Measurements from ENCODE around the gene PRSS23.

Gene PRSS23

DNA sequence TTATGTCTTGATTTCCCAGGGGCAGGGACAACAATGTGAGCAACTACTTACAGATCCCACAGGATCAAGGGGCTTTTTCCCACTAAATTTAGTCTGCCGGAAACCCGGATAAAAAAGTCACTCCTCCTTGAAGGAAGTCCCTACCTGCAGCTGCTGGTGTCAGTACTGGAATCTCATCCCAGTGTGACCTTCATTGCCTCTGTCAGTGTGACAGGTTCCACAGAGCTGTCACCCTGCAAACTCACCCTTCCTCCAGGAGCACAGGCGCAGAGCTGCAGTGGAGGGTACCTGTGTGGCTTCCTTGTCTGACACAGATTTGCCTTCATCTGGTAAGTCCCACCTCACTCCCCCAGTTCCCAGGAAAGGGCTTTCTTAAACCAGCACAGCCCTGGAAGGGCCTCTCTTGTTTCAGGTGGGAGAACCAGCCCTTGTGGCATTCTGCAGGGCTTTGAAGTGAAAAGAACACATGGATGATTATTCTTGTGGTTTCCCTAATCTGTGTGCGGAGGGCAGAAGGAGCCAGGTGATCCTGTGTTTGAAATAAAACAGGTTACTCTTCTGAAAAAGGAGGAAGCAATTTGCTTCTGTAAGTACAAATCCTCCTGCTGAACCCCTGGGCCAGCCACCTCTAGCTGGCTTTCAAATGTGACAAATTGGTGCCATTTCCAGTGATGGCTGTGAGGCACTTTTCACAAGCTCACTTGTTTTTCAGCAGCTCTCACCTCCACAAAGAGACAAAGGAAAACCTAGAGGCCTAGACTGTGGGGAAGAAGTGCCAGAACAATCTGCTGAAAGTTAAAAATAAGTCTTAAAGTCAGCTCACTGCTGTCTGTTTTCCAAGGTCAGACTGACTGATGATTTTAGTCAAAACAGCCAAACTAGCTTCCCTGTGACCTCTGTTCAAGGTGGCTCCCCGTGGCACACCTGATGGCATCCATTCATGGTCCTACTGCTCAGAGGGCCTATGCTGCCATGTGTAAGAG, 9.2 kb upstream of the PRSS23 start:
- no peak for DNase-seq

DNA sequence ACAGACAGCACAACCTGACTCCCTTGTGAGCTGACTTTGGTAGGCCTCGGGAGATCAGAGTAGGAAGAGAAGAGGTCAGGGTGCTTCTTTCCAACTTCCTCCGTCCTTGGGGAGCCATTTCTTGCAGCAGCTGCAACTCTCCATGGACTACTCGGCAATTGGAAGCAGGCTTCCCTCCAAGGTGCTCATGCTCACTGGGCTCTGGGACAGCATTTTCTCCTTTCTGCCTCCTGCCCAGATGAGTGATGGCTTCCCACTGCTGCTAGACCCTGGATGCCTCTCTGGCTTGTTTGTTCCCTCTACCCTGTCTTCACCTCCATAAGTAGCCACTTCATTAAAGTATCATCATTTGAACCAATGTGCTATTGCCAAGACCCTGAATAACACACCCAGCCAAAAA, 8.2 kb upstream of the PRSS23 start:
- no peak for DNase-seq

DNA sequence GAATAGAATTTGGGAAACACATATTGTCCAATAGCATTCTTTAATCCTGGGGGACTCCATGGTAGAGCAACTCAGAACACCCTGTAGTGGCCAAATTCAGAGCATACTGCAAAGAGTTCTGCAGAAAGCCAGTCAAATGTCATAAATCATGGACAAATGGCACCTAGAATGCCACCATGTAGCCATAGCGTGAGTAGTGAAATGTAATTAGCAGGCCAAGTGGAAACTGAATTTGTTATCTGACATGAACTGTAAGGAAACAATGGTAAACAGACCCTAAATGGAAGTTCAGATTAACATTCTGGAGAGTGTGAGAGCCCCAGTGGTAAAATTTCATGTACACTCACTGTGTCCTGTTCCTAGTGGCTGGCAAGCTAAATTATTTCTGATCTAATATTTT, 7.0 kb upstream of the PRSS23 start:
- no peak for DNase-seq

DNA sequence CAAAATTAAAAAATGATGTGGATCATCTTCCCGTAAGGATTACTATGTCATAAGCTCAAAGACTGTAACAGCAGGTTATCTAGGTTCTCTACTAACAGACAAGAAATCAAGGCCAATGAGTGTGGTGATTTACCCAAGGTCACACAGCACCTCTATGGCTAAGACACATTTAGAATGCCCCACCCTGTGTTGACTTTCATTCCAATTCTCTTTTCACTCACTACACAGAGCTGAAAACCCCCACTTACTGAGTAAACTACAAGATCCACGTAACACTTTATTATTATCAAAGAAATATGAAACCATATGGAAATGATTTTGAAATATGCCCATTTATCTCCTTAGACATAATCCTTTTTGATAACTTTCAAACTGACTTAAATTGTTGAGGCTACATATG, 4.8 kb upstream of the PRSS23 start:
- DNase-seq = no peak

DNA sequence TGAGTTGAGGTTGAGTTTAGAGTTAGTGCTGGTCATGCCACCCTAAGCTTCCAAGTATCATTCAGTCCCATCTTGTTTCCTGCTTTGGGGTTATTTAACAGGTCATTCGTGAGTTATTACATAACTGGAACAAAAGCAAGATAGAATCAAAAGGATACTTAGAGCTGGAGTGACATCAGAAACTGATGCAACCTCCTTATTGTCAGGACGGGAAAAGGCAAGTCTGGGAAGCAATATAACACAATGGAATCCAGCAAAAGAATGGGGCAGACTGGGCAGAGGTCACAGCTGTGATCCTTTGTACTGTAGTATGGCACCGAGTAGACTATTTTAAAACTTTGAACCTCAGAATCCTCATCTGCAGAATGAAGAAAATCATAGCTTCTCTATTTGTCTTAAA, 4.4 kb upstream of the PRSS23 start:
- no peak for DNase-seq

DNA sequence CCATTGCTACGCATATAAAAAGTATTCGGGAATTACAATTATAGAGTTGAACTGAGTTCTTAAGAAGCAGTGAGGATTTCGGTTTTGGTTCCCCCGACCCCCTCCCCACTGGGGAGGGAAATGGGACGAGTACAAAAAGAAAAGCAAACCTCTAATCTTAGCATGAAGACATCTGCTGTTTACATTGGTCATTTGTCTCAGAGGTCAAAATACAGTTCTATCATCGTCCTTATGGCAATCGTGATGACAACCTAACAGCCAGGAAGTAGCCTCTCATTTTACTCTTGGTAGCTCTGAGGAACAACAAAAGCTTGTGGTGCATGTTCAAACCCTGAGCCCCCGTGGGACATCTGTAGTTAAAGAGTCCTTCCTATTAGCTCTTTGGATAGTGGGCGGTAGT, 3.2 kb upstream of the PRSS23 start:
- DNase-seq = no peak

DNA sequence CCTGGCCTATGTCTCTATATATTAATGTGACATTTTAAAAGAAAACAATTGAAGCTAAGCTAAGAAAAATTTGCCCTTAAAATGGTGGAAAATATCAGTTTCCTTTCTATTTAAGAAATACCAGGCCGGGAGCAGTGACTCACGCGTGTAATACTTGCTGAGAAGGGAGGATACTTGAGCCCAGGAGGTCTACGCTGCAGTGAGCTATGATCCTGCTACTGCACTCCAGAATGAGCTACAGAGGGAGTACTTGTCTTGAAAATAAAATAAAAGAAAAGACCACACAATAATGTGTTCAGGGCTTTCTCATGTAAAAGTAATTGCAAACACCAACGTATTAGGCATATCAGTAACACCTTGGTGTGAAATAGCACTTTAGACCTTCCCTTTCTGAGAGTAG, 1.4 kb upstream of the PRSS23 start:
- peak; percentile 46 to 57 (median 56) for DNase-seq

DNA sequence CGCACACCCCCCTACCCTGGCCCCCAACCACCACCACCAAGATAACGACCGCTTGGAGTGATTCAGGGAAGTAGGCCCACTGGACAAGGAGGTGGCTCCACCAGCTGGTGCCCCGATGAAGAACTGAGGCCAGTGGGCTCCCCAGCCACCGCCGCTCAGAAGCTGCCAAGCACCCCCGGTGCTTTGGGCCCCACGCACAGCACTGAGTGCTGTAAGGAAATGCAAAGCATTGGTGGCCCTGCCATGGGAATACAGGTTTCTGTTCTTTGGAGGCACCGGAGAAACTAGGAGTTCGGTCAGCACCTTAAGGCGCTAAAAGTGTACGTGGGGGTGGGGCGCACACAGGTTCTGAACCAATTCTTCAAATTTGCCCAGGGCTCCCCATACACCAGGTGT, 664 bp upstream of the PRSS23 start:
- DNase-seq = peak in 1 of 3 donors; percentile 20

DNA sequence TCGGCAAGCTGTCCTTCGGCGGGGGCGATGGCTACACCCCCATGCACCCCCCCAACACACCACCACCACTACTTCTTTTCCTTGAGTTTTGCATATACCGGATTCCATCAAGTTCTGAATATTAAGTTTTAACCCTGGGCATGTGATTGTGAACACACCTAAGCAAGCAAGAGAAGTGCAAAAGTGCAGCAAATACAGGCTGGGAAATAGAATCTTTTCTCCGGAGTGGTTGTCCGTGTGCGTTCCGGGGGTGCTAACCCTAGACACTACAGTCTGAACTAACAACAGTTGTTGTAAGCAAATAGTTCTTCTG, 574 bp downstream of the PRSS23 start:
- DNase-seq = no peak

DNA sequence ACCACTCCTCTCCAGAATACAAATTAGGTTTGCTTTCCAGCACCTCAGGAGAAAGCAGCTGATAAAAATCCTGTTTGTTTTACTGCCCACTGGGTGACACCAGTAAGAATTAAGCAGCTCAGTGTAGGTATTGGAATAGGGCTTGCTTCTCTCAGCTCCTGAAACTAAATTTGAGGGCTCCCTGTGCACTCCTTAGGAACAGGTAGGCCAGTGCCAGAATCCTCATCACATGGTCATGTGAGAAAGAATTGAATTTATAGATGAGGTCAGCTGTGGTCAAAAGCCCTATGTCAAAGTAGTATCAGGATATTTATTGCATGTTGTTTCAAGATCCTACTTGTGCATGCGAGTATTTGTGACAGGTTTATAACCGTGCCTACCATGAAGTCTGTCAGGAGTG, 1.0 kb downstream of the PRSS23 start:
- no peak for DNase-seq

DNA sequence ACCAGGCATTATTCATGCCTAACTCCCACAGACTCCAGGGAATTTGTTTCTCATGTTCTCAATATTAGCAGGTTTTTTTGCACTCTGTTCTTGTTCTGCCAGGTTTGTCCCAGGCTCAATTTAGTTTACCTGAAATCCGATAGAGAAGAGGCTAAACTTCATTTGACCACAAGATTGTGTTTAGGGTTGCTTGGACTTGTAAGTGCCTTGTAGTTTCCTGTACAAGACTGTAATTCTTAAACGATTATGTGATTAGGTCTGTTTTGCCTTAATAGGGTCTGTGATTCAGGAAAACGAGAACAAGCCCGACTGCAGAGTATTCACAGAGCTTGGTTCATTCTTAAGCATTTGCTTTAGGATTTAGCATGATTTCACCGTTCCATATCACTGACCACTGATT, 1.8 kb downstream of the PRSS23 start:
- DNase-seq = no peak

DNA sequence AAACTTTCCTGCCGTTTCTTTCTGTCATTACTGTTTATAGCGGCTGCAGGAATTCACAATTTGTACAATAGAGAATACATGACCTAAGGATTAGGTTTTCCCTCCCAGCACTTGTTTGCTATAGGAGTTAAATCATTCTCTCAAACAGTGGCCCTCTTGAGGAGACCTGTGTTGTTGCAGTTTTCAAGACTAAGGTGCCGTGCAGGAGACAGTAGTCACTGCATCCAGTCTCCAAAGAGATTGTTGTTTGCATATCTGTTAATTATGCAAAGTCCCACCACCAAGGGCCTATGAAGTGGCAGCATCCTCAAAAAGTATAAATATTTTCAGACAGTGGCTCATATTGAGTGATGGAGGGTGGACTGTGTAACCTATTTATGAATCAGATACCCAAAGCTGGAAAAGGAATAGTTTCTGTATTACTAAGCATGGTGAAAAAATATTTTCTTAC, 2.3 kb downstream of the PRSS23 start:
- peak; percentile 39 to 44 (median 42) for DNase-seq

DNA sequence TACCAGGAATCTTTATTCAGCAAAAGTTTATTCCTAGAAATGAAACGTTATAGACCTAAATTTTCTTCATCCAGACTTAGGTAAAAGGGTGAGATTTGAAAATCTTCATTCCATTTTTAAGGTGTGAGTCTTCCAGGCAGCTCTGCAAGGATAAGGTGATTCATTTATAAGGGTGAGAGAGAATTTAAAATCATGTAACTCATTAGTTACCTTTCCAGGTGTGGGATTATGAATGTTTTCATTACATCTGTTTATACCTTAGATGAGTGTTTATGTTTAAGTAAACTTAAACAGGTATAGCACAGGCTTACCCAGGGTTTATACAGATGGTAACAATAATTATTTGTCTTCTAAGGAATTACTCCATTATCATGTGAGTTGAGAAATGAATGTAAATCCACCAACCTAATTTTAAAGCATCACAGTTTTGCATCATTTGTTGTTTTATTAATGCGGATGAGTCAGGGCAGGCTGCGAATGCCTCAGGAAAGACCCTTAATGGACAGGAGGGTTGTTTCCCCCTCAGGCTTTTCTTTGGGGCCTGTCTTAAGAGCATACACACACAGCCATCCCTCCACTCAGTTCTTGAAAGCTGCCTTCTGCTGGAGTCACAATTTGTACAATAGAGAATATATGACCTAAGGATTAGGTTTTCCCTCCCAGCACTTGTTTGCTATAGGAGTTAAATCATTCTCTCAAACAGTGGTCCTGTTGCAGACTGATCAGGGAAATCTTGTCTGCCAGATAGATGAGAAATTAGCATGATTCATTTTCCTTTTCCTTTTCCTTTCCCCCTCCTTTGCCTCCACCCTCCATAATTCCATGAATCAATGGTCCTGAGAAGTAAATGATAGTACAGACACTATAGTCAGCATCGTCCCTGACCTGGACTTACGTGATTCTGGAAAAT, 3.0 kb downstream of the PRSS23 start:
- peak; percentile 41 to 68 (median 68) for DNase-seq

DNA sequence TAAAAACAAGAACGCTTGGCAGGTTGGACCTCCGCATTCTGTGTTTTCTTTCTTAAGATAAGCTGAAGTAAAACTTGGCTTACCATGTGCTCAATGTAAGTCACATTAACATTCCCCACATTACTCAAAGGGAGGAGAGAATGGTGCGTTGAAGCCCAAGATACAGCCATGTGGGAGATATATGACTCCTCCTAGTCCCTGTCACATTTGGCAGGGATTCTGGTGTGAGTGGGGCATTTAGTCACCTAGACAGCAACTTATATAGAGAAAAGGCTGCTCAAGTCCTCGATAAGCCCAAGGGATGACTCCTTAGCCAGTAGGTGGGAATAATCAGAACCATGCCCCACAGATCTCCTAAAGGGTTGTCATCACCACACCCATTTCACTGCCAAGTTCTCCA, 4.6 kb downstream of the PRSS23 start:
- no peak for DNase-seq

DNA sequence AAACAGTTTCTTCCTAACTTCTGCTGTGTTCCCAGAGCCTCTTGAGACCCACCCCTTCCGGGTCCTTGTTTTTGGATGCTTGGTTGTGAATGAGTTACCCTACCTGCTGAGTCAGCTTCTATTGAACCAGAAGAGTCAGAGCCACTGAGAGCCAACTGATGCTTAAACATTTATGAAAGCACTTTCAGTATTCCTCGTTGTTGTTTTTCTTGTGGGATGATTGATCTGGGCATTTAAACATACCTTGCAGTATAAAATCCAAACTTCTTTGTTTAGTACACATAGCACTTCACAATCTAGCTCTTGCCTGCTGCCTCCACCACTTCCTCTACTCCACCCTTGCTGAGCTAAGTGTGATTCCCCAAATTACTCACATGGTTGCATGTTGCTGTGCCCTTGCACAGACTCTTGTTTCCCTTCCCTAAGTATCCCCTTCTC, 5.5 kb downstream of the PRSS23 start:
- DNase-seq = peak; percentile 80 to 87 (median 87)

DNA sequence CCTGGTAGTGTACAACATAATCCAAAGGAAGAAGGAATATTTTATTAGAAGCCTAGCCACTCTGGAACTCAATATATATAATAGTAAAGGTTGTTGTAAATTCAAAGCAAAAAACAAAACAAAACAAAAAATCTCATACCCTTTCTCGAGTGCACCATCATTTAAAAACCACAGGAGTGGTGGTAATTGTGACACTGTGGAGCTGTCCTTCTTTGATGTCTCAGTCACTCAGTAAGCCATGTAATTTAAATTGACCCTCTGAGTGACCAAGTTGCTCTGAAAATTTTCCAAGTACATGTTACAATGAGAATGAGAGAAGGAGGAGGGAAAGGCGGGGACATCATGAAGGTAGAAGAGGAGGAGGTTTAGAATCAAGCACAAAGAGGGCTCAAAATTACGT, 6.6 kb downstream of the PRSS23 start:
- DNase-seq = no peak

DNA sequence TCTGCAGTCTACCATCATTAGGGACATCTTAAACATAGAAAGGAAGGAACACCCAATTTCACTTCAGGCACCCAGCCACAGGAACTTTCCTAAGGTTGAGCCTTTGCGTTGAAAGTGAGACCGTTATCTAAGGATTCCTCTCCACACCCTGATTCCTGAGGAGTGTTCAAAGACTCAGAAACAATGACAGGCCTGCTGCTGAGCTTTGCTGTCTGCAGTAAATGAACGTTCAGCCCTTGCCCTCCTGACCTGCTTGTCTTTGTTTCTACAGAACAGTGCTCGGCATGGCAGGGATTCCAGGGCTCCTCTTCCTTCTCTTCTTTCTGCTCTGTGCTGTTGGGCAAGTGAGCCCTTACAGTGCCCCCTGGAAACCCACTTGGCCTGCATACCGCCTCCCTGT, 7.0 kb downstream of the PRSS23 start:
- no peak for DNase-seq

DNA sequence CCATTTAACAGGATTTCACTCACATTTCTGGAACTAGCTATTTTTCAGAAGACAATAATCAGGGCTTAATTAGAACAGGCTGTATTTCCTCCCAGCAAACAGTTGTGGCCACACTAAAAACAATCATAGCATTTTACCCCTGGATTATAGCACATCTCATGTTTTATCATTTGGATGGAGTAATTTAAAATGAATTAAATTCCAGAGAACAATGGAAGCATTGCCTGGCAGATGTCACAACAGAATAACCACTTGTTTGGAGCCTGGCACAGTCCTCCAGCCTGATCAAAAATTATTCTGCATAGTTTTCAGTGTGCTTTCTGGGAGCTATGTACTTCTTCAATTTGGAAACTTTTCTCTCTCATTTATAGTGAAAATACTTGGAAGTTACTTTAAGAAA, 9.2 kb downstream of the PRSS23 start:
- DNase-seq = no peak

DNA sequence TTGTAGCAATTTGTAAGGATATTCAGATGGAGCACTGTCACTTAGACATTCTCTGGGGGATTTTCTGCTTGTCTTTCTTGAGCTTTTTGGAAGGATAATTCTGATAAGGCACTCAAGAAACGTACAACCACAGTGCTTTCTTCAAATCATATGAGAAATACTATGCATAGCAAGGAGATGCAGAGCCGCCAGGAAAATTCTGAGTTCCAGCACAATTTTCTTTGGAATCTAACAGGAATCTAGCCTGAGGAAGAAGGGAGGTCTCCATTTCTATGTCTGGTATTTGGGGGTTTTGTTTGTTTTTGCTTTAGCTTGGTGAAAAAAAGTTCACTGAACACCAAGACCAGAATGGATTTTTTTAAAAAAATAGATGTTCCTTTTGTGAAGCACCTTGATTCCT, 9.9 kb downstream of the PRSS23 start:
- DNase-seq = no peak

DNA sequence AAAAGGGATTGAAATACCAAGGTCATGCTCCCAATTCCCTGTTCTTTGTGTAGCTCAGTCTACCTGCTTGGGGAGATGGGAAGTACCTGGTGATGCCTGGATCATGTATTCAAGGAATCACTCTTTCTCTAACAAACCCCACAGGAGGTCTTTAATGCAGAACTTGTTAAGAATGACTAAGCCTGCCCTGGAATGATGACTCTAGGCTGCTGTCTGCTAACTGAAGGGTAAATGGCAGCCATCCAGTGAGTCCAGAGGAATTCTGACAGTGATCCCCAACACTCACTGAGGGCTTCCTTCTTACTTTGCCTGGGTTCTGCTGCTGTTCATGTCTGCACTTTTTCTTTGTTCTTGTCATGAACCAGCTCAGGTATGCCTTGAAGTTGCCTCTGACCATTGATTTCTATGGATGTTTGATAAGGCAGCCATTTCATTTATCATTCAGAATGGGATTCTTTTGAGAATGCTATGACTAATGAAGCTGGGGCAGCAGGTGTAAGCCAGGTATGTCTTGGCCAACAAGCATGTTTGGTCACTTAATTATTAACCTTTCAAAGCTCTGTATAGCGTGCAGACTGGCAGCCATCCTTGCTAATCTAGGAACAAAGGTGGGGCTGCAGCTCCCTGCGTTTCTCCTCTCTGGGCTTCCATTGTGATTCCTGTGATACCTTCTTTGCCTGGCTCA, 11.4 kb downstream of the PRSS23 start:
- peak in 1 of 3 donors; percentile 10 for DNase-seq

DNA sequence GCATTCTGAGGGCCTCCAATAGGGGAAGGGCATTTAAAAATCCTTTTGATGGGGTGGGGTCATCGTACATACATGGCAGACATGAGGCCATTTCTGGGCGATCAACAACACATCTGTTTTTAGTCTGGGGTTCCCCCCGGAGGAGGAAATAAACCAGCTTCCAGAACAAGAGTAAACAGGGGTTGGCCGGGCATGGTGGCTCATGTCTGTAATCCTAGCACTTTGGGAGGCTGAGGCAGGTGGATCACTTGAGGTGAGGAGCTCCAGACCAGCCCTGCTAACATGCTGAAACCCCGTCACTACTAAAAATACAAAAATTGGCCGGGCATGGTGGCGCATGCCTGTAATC, 12.0 kb downstream of the PRSS23 start:
- no peak for DNase-seq

DNA sequence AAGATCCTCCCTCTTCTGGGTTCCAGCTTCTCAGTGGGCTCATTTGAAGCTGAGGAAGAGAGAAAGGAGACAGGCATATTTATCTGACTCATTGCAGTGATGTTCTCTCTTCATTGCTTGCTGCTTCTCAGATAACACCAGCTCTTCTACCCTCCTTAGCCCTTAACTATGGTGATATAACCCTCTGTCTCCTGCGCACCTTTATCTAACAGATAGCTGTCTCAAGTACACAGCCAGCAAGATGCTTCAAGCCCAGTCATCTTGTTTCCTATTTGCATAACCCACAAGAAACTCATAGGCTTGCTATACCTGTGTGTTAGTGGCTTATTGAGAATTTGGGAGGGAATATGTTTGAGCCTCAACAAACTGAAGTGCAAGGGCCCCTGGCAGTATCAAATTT, 12.6 kb downstream of the PRSS23 start:
- DNase-seq = no peak

DNA sequence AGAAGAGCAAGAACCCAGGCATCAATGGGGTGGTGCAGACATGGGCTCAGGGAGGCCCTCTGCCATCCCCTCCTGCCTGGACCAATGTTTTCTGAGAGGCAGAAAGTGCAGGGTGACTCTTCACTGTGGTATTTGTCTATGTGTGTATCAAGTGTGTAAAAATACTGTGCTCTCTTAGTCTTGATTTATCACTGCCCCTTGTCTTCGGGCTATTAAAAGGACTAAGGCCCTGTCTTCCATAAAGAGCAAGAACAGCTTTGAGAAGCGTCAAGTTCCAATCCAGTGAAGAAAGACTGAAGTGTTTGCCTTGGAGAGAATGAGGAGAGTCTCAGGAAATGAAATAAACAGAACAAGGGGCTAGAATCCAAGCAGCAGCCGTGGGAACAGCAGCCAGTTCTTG, 14.4 kb downstream of the PRSS23 start:
- DNase-seq = no peak

Data from suppressor macrophage treated with lipopolysaccharide for 1 hour (primary cell).